GM12865 (cell line): ENCODE results near the gene LSR.
"Not testable (repeated sequence)": the region's sequence is repeated elsewhere in the genome, so short reads cannot be mapped to it uniquely, and the experiment has no call there.

Source experiments
- DNase-seq: peaks from one replicate; pipeline ENCODE4 v3.0.0; 2010; ENCODE audit warnings: low read depth
- H3K4me3 ChIP-seq: 2 replicates; pipeline ENCODE4 v1.5.1; 2011; ENCODE audit warnings: mild to moderate bottlenecking, low read depth, low read length, control low read depth
- CTCF ChIP-seq: IDR thresholded peaks from 2 replicates; pipeline ENCODE4 v1.5.1; 2011; ENCODE audit warnings: low read length, control low read depth, low read depth, inconsistent platforms; ENCODE audit not compliant: insufficient read depth; ENCODE audit errors: missing control alignments

The LSR gene

GRCh38 chr19:35220315-35220921 is 28.4 kb upstream of the LSR start:
- no peak for TF ChIP-seq CTCF
- no peak for DNase-seq
- H3K4me3 ChIP-seq = no peak overlapping the region

GRCh38 chr19:35220973-35221590 is 27.7 kb upstream of the LSR start:
- not testable (repeated sequence) for DNase-seq, H3K4me3 ChIP-seq

- no peak overlapping the region for H3K4me3 ChIP-seq
- no peak for DNase-seq
- TF ChIP-seq CTCF = no peak
These were observed 26.3 kb upstream of the LSR start for GRCh38 chr19:35222373-35223015.

- no peak for DNase-seq
- H3K4me3 ChIP-seq = no peak overlapping the region
- no peak for TF ChIP-seq CTCF
These were observed 25.6 kb upstream of the LSR start for GRCh38 chr19:35223084-35223790.

GRCh38 chr19:35223862-35224505 is 24.8 kb upstream of the LSR start:
- no peak overlapping the region for H3K4me3 ChIP-seq
- no peak for DNase-seq
- no peak for TF ChIP-seq CTCF

GRCh38 chr19:35224681-35225571 is 23.9 kb upstream of the LSR start:
- no peak overlapping the region for H3K4me3 ChIP-seq
- no peak for TF ChIP-seq CTCF
- no peak for DNase-seq
